ENCODE measurements around the gene C1orf122.

DNA sequence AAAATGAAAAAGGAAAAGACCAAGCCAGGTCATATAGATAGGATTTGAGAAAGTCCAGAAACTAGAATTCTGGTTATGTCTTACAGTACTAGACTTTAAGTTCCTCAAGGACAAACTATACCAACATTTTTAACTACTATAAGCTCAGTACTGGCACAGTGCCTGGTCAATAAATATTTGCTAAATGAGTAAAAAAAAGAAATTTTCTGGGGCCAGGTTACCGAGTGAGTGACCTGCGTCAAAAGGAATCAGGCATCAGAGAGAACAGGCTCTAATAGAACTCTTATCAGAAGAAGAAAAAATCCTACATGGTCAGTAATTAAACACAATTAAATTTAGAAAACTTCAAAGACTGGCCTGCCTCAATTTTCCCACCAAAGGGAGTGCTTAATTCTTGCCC is 24.2 kb downstream of the C1orf122 start:
- no peak for TF ChIP-seq CTCF (conservative IDR thresholded peaks at IDR 0.05; ENCODE audit: low read depth in 2 of 2)
- no peak for TF ChIP-seq REST (IDR thresholded peaks at IDR 0.05; ENCODE audit: unreplicated experiment)
- TF ChIP-seq, protein P1, sequence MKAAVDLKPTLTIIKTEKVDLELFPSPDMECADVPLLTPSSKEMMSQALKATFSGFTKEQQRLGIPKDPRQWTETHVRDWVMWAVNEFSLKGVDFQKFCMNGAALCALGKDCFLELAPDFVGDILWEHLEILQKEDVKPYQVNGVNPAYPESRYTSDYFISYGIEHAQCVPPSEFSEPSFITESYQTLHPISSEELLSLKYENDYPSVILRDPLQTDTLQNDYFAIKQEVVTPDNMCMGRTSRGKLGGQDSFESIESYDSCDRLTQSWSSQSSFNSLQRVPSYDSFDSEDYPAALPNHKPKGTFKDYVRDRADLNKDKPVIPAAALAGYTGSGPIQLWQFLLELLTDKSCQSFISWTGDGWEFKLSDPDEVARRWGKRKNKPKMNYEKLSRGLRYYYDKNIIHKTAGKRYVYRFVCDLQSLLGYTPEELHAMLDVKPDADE (IDR thresholded peaks at IDR 0.05) = no peak
